ENCODE data around the gene ABI3. TPM values are rescaled to one million over a fixed set of nuclear protein-coding genes. Genes with fewer than 3 reads are reported as not detected.

The ABI3 gene
- total RNA-seq, 2 experiments from 2014 or later, result 27.8 to 31.1 TPM

DNA sequence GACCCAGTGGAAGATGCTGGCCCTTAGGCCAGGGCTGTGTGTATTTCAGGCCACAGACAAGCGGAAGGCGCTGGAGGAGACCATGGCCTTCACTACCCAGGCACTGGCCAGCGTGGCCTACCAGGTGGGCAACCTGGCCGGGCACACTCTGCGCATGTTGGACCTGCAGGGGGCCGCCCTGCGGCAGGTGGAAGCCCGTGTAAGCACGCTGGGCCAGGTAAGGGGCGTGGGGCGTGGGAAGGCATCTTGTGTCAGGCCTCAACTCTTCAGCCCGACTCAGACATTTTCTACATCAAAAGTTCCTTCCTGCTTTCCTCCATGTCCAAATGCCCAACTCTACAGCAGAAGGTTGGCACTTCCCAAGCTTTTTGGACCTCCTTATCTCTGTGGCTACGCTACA is 6.0 kb downstream of the ABI3 start:
- no peak overlapping the region for H3K4me3 Mint-ChIP-seq
- ChIA-PET CTCF (interaction anchor here (2.6 kb wide), 1 partner anchor 25 kb away, joined by 11 read pairs; no protein-coding TSS in a partner anchor), POLR2A (no interaction called here)
- H3K27me3 Mint-ChIP-seq, result no peaks in the 10 kb centered on the region
- DNase-seq, result no peak
- peaks cover 49% of the 10 kb centered on the region for H3K36me3 Mint-ChIP-seq (ENCODE audit: low read depth)
- no peak for ATAC-seq
- H3K9me3 Mint-ChIP-seq (ENCODE audit: low read depth), result no peaks in the 10 kb centered on the region
- H3K4me1 Mint-ChIP-seq, result peaks cover 71% of the 10 kb centered on the region
- peak overlapping the region; percentile 81 for H3K27ac Mint-ChIP-seq
- intact Hi-C loops (cut with DNase I, micrococcal nuclease), result no loop called here

DNA sequence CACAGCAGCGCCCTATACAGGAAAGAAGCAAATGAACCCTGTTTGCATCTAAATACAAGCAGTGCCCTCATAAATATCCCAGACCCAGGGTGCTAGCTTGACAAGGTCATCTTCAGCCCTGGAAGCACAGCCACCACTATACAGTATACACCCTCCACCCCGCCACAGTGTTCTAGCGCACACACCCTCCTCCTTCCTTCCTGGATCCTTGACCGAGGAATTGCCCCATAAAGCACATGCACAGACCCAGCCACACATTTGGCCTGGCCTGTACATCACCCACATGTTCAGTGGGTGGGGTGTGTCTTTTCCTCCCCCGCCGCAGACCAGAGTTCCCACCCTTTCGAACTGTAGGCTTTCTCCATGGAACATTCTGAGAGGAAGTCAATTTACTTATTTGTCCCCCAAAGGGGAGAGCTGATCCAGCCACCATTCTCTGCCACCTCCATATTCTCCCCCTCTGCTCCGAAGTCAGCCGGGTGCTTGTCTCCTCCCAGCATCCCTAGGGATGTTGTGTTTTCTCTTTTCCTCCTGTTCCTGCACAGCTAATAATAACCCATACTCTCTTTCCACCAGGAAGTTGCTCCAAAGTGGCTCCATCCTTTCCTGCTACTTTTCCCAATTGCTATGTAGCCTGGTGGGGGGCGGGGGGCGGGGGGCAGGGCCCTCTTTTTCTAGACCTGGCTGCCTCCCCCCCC is 6.6 kb downstream of the ABI3 start:
- ATAC-seq (no peak), DNase-seq (no peak)
- Mint-ChIP-seq H3K9me3 (ENCODE audit: low read depth) (no peaks in the 10 kb centered on the region), H3K27ac (peak overlapping the region; percentile 8), H3K36me3 (ENCODE audit: low read depth) (peaks cover 51% of the 10 kb centered on the region), H3K4me1 (peaks cover 70% of the 10 kb centered on the region), H3K27me3 (no peaks in the 10 kb centered on the region), H3K4me3 (no peak overlapping the region)
- intact Hi-C loops (cut with DNase I, micrococcal nuclease), result no loop called here
- CTCF ChIA-PET, result interaction anchor here (1.1 to 2.6 kb wide), 2 partner anchors 9 to 25 kb away, joined by 4 to 11 read pairs; no protein-coding TSS in a partner anchor
- POLR2A ChIA-PET, result no interaction called here

DNA sequence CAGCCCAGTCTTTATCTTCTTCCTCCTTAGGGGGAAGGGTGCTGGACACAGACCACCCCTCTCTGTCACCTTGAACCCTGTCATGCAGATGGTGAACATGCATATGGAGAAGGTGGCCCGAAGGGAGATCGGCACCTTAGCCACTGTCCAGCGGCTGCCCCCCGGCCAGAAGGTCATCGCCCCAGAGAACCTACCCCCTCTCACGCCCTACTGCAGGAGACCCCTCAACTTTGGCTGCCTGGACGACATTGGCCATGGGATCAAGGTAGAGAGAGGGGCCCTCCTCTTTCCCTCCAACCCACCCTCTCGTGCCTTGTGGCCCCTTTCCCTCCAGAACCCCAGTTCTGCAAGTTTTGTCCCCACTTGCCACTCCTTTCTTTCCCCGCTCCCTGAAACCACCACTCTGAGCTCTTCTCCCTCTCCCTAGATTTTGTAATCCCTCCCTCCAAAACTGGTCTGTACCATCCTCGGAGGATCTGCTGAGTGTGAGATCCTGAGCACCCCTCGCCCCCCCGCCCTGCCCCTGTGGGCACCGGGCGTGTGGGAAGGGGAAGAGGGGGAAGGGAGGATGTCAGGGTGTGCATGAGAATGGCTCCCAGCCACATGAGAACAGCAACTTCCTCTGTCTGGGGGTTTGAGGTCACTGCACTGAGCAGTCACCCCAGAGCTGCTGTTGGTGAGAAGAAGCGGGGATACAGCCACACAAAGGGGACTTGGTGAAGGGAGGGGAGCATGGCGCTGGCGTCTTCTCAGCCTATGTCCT is 7.3 kb downstream of the ABI3 start:
- DNase-seq (peak; percentile 66), ATAC-seq (peak; percentile 73)
- Mint-ChIP-seq H3K4me1 (peaks cover 63% of the 10 kb centered on the region), H3K36me3 (ENCODE audit: low read depth) (peaks cover 56% of the 10 kb centered on the region), H3K27ac (peak overlapping the region; percentile 86), H3K9me3 (ENCODE audit: low read depth) (no peaks in the 10 kb centered on the region), H3K27me3 (no peaks in the 10 kb centered on the region), H3K4me3 (peak overlapping the region; percentile 54)
- intact Hi-C loops (cut with DNase I, micrococcal nuclease), result loop anchor here (1.0 to 2.0 kb wide), 2 partner anchors 8 to 25 kb away; partner anchors contain the start of genes ABI3 (in 1 of the 2) and GNGT2 (in 1 of the 2)
- POLR2A ChIA-PET, result no interaction called here
- CTCF ChIA-PET, result interaction anchor here (1.1 to 2.6 kb wide), 3 partner anchors 10 to 26 kb away, joined by 4 to 11 read pairs (median 4); no protein-coding TSS in a partner anchor

DNA sequence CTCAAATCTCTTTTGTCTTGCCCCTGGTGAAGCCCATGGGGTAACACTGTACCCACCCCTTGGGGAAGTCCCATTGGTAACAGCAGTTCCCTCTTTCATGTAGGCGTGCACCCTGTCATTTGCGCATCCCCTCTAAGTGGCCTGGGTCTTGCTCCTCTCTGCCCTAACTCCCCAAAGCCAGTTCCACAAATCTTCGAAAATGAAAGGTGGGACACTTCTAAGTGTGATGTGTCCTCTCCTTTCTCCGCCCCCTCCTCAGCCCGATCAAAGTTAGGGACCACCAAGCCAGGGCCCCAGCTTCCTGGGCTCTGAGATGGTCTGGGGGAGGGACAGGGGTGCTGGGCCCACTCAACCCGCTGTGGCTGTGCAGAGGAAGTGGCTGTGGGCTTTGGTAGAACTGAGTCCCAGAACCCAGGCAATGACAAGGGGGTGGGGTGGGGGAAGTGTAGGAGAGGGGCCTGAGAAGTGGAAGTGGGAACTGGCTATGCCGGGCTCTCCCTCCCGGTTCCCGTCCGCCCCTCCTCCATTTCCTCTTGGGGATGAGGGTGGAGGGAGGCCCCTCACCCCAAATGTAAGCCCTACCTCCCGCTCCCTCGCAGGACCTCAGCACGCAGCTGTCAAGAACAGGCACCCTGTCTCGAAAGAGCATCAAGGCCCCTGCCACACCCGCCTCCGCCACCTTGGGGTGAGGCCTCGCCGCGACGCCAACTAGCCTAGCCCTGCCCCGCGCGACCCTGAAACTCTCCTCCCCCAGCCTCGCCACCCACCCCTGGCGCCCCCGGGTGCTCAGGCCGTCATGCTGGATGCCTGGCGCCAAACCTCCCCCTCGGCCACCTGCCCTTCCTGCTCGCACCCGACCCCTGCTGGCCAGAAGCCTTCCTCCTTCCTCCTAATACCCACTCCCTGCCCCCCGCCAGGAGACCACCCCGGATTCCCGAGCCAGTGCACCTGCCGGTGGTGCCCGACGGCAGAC is 8.7 kb downstream of the ABI3 start:
- no peaks in the 10 kb centered on the region for H3K9me3 Mint-ChIP-seq (ENCODE audit: low read depth)
- intact Hi-C loops (cut with DNase I, micrococcal nuclease), result loop anchor here (1.0 to 2.0 kb wide), 2 partner anchors 9 to 26 kb away; partner anchors contain the start of genes ABI3 (in 1 of the 2) and GNGT2 (in 1 of the 2)
- ChIA-PET POLR2A (interaction anchor here (0.6 kb wide), 1 partner anchor 26 kb away, joined by 3 read pairs; no protein-coding TSS in a partner anchor), CTCF (interaction anchor here (1.3 to 2.6 kb wide), 2 partner anchors 19 to 28 kb away, joined by 4 to 11 read pairs; no protein-coding TSS in a partner anchor)
- DNase-seq (peak; percentile 61), ATAC-seq (peak; percentile 42)
- peaks cover 59% of the 10 kb centered on the region for H3K36me3 Mint-ChIP-seq (ENCODE audit: low read depth)
- H3K27ac Mint-ChIP-seq, result peak overlapping the region; percentile 81
- H3K4me1 Mint-ChIP-seq, result peaks cover 61% of the 10 kb centered on the region
- H3K4me3 Mint-ChIP-seq, result peak overlapping the region; percentile 9
- no peaks in the 10 kb centered on the region for H3K27me3 Mint-ChIP-seq

DNA sequence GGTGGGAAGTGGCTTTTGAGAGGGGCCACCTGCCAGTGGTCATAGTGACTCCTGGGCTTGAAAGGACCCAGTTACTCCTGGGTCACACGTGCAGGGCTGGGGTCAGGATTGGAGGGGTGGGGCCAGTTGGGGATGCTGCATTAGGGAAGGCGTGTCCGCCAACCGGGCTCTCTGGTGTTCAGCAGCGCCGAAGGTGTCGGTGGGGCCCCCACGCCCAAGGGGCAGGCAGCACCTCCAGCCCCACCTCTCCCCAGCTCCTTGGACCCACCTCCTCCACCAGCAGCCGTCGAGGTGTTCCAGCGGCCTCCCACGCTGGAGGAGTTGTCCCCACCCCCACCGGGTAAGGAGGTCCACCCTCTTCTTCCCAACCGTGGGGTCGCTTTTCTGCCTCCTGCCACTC is 9.5 kb downstream of the ABI3 start:
- no peak overlapping the region for H3K27ac Mint-ChIP-seq
- no peak for DNase-seq
- H3K9me3 Mint-ChIP-seq (ENCODE audit: low read depth), result no peaks in the 10 kb centered on the region
- H3K4me1 Mint-ChIP-seq, result peaks cover 56% of the 10 kb centered on the region
- no peak overlapping the region for H3K4me3 Mint-ChIP-seq
- peaks cover 55% of the 10 kb centered on the region for H3K36me3 Mint-ChIP-seq (ENCODE audit: low read depth)
- intact Hi-C loops (cut with DNase I, micrococcal nuclease), result loop anchor here (2.0 kb wide), 1 partner anchor 27 kb away; no protein-coding TSS in a partner anchor
- no peak for ATAC-seq
- peaks cover 3% of the 10 kb centered on the region for H3K27me3 Mint-ChIP-seq
- CTCF ChIA-PET, result no interaction called here
- POLR2A ChIA-PET, result no interaction called here

DNA sequence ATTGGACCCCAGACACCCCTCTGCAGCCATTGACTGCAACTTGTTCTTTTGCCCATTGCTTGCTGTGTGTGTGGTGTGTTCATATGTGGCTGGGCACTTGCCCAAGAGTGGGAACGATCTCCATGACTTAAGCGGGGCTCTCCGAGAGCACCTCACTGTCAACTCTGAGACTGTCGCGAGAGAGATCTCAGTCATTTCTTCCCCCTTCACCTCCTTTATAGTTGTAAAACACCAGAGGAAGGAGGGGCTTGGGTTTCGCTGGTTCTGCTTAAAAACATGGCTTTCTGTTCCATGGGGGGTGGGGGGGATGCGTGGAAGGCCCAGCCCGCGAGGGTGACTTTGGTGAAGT is 12.6 kb downstream of the ABI3 start:
- peak; percentile 5 for ATAC-seq

DNA sequence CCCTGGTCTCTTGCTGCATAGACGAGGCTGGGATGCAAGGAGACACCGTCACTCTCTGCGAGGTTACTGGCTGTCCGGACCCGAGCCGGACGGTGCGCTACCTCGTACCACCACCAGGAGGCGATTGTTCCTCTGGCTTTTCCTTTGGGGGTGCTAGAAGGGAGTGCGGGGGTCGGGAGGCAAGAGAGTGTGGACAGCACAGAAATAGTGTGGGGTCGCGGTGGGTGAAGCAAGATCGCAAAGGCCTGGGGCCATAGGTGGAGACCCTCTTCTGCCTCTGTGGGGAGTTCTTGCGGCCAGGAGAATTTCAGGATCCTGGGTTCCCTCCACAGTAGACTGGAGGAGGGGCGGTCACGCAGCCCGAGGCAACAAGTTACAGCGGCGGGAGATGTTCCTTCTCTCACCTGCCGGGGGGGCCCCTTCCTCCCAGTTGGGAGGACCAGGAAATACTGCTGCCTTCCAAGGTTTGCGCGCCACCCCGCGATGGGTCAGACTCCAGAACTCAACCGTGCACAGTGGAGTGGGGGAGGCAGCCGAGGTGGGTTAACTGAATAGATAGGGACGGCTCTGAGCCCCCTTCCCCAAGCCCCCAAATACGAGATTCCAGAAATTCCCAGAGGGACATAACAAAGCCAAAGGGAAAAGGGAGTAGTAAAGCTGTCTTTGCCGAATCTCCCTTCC is 13.2 kb downstream of the ABI3 start:
- CTCF ChIA-PET, result interaction anchor here (0.7 to 5.1 kb wide), 13 partner anchors 9 to 832 kb away, joined by 3 to 61 read pairs (median 4); partner anchors contain the start of genes ABI3 and GNGT2
- H3K36me3 Mint-ChIP-seq (ENCODE audit: low read depth), result peaks cover 31% of the 10 kb centered on the region
- peak overlapping the region; percentile 35 for H3K27ac Mint-ChIP-seq
- peaks cover 14% of the 10 kb centered on the region for H3K27me3 Mint-ChIP-seq
- peaks cover 28% of the 10 kb centered on the region for H3K4me1 Mint-ChIP-seq
- peak overlapping the region; percentile 42 for H3K4me3 Mint-ChIP-seq
- ATAC-seq (peak; percentile 45), DNase-seq (peak; percentile 82)
- POLR2A ChIA-PET, result interaction anchor here (0.6 kb wide), 1 partner anchor 339 kb away, joined by 6 read pairs; no protein-coding TSS in a partner anchor
- no peaks in the 10 kb centered on the region for H3K9me3 Mint-ChIP-seq (ENCODE audit: low read depth)
- intact Hi-C loops (cut with DNase I, micrococcal nuclease), result loop anchor here in 1 of 2 experiments (1.0 kb wide), 1 partner anchor 31 kb away; no protein-coding TSS in a partner anchor

More for the DNA sequence above, 12.6 kb downstream of the ABI3 start:
- POLR2A ChIA-PET, result no interaction called here
- CTCF ChIA-PET, result interaction anchor here (1.2 to 2.0 kb wide), 6 partner anchors 11 to 68 kb away, joined by 4 to 12 read pairs (median 4); no protein-coding TSS in a partner anchor
- DNase-seq, result no peak
- H3K4me1 Mint-ChIP-seq, result peaks cover 34% of the 10 kb centered on the region
- peaks cover 14% of the 10 kb centered on the region for H3K27me3 Mint-ChIP-seq
- H3K4me3 Mint-ChIP-seq, result peak overlapping the region; percentile 42
- H3K27ac Mint-ChIP-seq, result peak overlapping the region; percentile 35
- H3K36me3 Mint-ChIP-seq (ENCODE audit: low read depth), result peaks cover 34% of the 10 kb centered on the region
- no peaks in the 10 kb centered on the region for H3K9me3 Mint-ChIP-seq (ENCODE audit: low read depth)
- intact Hi-C loops (cut with DNase I, micrococcal nuclease), result loop anchor here in 1 of 2 experiments (1.0 kb wide), 1 partner anchor 31 kb away; no protein-coding TSS in a partner anchor

DNA sequence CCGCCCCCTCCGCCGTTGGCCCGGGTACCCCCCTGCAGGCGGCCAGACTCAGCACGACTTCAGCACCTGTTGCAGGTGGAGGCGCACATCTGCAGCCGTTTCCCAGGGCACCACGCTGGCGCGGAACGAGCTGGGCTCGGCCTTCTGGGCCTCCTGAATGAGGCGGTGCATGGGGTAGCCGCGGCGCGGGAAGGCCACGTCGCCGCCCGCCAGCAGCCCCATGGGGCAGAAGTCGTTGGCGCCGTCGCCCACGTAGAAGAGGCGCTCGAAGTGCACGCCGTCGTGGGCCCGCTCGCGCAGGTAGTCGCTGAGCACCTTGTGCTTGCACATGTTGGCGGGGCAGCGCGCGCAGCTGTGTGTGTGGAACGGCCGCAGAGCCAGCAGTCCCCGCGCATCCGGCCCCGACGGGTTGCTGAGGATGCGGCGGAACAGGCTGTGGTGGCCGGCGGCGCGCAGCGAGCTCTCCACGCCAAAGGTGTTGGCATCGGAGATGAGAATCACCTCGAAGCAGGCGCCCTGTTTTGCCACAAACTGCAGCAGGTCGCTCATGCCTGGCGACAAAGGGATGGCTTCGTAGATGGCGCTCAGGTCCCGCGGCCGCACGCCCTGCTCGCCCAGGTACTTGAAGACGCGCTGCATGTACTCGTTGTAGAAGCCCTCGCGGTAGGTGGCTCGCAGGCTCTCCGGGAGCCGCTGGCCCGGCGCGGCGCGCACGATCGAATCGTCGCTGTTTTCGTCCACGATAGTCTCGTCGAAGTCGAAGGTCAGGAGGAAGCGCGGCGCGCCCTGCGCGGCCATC is 13.9 kb downstream of the ABI3 start:
- ChIA-PET CTCF (interaction anchor here (0.5 to 5.1 kb wide), 16 partner anchors 9 to 833 kb away, joined by 3 to 61 read pairs (median 4); partner anchors contain the start of genes ABI3 and GNGT2), POLR2A (interaction anchor here (0.6 kb wide), 1 partner anchor 338 kb away, joined by 6 read pairs; no protein-coding TSS in a partner anchor)
- H3K27ac Mint-ChIP-seq, result no peak overlapping the region
- intact Hi-C loops (cut with DNase I, micrococcal nuclease), result no loop called here
- peak; percentile 45 for ATAC-seq
- peak overlapping the region; percentile 42 for H3K4me3 Mint-ChIP-seq
- peaks cover 18% of the 10 kb centered on the region for H3K27me3 Mint-ChIP-seq
- peaks cover 25% of the 10 kb centered on the region for H3K36me3 Mint-ChIP-seq (ENCODE audit: low read depth)
- no peaks in the 10 kb centered on the region for H3K9me3 Mint-ChIP-seq (ENCODE audit: low read depth)
- peak; percentile 73 for DNase-seq
- H3K4me1 Mint-ChIP-seq, result peaks cover 21% of the 10 kb centered on the region

DNA sequence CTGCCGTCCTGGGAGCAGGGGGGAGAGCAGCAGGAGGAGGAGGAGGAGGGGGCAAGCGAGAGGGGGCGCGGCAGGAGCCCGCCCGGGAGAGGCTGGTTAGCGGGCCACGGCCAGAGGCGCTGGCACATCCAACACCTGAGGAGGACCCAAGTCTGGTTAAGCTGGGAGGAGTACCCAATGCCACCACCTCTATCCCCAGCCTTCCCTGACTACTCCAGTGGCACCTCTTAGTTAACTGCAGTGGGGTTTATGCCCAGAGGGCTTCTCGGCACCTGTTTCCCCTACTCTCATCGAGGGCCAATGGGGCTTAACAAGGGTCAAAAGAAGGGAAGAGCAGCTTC is 14.5 kb downstream of the ABI3 start:
- H3K27me3 Mint-ChIP-seq, result peaks cover 22% of the 10 kb centered on the region
- no peak for ATAC-seq
- ChIA-PET POLR2A (no interaction called here), CTCF (interaction anchor here (0.6 to 5.1 kb wide), 12 partner anchors 10 to 605 kb away, joined by 3 to 61 read pairs (median 4); partner anchors contain the start of genes ABI3 and GNGT2)
- peaks cover 17% of the 10 kb centered on the region for H3K4me1 Mint-ChIP-seq
- peaks cover 21% of the 10 kb centered on the region for H3K36me3 Mint-ChIP-seq (ENCODE audit: low read depth)
- H3K9me3 Mint-ChIP-seq (ENCODE audit: low read depth), result no peaks in the 10 kb centered on the region
- H3K4me3 Mint-ChIP-seq, result peak overlapping the region; percentile 42
- no peak overlapping the region for H3K27ac Mint-ChIP-seq
- intact Hi-C loops (cut with DNase I, micrococcal nuclease), result loop anchor here in 1 of 2 experiments (5.0 kb wide), 1 partner anchor 67 kb away; no protein-coding TSS in a partner anchor
- DNase-seq, result no peak

Data from activated CD4-positive, alpha-beta T cell treated with anti-CD3 and anti-CD28 coated beads for 36 hours (primary cell).